SK-N-SH (cell line): Measurements from ENCODE around the gene STRN3.

Experiments used
- ELF1 ChIP-seq: IDR thresholded peaks from 2 replicates; pipeline ENCODE4 v1.4.0; 2012
- EP300 ChIP-seq, 2 experiments: IDR thresholded peaks; 2 replicates each; pipeline versions ENCODE4 v1.4.0 to v1.6.1; 2012; ENCODE audit warnings: borderline replicate concordance in 1 of 2, low read depth in 1 of 2, low read length in 1 of 2
- USF2 ChIP-seq: fragments of 150-350 bp; IDR thresholded peaks from 2 replicates; pipeline ENCODE4 v1.6.1; 2017; ENCODE audit warnings: antibody characterized with exemption, low read length, low read depth, borderline replicate concordance
- TF ChIP-seq, protein P1 (sequence below): fragments of 200-600 bp; sonication (generic); IDR thresholded peaks from 2 replicates; pipeline ENCODE4 v1.6.1; 2017; ENCODE audit warnings: antibody characterized with exemption, mild to moderate bottlenecking, moderate library complexity

DNA sequence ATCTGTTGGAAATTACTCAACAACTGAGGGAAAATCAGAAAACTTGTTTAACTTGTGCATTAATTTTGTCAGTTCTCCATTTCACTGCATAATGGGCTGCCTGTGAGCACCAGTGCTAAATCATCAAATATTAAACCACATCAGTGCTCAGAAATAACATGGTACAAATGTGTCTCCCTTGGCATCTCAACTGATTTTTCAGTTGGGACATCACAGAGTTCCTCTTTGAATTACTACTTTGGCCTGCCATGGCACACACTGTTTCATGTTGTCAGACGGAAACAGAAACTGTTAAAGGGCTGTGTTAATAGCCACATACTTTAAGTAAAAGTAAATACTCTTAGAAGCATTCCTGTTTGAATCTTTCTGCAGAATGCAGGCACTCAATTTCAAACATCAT lies 42.1 kb upstream of the STRN3 start:
- TF ChIP-seq EP300 (IDR thresholded peaks at IDR 0.05; ENCODE audit: borderline replicate concordance in 1 of 2, low read depth in 1 of 2, low read length in 1 of 2) (no peak), ELF1 (no peak), USF2 (no peak)
- TF ChIP-seq, protein P1, sequence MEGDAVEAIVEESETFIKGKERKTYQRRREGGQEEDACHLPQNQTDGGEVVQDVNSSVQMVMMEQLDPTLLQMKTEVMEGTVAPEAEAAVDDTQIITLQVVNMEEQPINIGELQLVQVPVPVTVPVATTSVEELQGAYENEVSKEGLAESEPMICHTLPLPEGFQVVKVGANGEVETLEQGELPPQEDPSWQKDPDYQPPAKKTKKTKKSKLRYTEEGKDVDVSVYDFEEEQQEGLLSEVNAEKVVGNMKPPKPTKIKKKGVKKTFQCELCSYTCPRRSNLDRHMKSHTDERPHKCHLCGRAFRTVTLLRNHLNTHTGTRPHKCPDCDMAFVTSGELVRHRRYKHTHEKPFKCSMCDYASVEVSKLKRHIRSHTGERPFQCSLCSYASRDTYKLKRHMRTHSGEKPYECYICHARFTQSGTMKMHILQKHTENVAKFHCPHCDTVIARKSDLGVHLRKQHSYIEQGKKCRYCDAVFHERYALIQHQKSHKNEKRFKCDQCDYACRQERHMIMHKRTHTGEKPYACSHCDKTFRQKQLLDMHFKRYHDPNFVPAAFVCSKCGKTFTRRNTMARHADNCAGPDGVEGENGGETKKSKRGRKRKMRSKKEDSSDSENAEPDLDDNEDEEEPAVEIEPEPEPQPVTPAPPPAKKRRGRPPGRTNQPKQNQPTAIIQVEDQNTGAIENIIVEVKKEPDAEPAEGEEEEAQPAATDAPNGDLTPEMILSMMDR, result no peak
